SK-N-SH (cell line): ENCODE measurements around the gene PTPN14. TPM values are rescaled to one million over a fixed set of nuclear protein-coding genes. Genes with fewer than 3 reads are reported as not detected.
A peak's percentile ranks its signal among the peaks of the same experiment; 100 is the strongest.

ENCODE experiments used
- CTCF ChIA-PET: fragments of 300-600, 350-600 bp; formaldehyde crosslinking; extraction: SDS; loops from one replicate; lab custom pipeline; 2021; lab: Yijun Ruan, JAX
- POLR2A ChIA-PET: fragments of 350-600 bp; sonication (Branson Sonifier 250); formaldehyde crosslinking; extraction: SDS; loops from one replicate; lab custom pipeline; 2020; ENCODE audit warnings: antibody characterized with exemption, inconsistent platforms; lab: Yijun Ruan, JAX
- DNase-seq: peaks from one replicate; pipeline ENCODE4 v3.0.0; 2012
- H2AFZ ChIP-seq: fragments of 200-600 bp; sonication (generic); 2 replicates; pipeline ENCODE4 v1.8.1; 2016; ENCODE audit warnings: antibody characterized with exemption, mild to moderate bottlenecking, low read depth
- H3F3A ChIP-seq: fragments of 200-600 bp; sonication (generic); replicated peaks from 2 replicates; pipeline ENCODE3; 2016; ENCODE audit warnings: antibody characterized with exemption, mild to moderate bottlenecking; ENCODE audit not compliant: insufficient read depth
- H3K27ac ChIP-seq, 2 experiments: fragments of 200-500 bp in 1 of 2; fragments of 200-600 bp in 1 of 2; sonication (Bioruptor generic) in 1 of 2; sonication (generic), shearing (Covaris generic) in 1 of 2; 2 replicates each; pipeline versions ENCODE4 v1.5.1 to v1.6.1; 2014 to 2016; ENCODE audit warnings: low read depth in 2 of 2, inconsistent platforms in 1 of 2, low read length in 1 of 2, mild to moderate bottlenecking in 1 of 2, mixed read lengths in 1 of 2
- H3K27me3 ChIP-seq: fragments of 200-600 bp; sonication (generic), shearing (Covaris generic); 2 replicates; pipeline ENCODE4 v1.6.1; 2016; ENCODE audit warnings: mixed run types; ENCODE audit not compliant: insufficient read depth
- H3K36me3 ChIP-seq, 2 experiments: fragments of 200-500 bp in 1 of 2; fragments of 200-600 bp in 1 of 2; sonication (Bioruptor generic) in 1 of 2; sonication (generic) in 1 of 2; replicated peaks in 1 of 2; 2 replicates each; pipeline versions ENCODE3 to v1.5.1; 2014 to 2016; ENCODE audit warnings: low read length in 1 of 2, mild to moderate bottlenecking in 1 of 2; ENCODE audit not compliant: insufficient read depth in 2 of 2, control insufficient read depth in 1 of 2
- H3K4me1 ChIP-seq, 2 experiments: fragments of 200-500 bp in 1 of 2; fragments of 200-600 bp in 1 of 2; sonication (Bioruptor generic) in 1 of 2; sonication (generic), shearing (Covaris generic) in 1 of 2; 2 replicates each; pipeline versions ENCODE4 v1.5.1 to v1.6.1; 2014 to 2016; ENCODE audit warnings: low read depth in 1 of 2, low read length in 1 of 2, mixed run types in 1 of 2; ENCODE audit not compliant: insufficient read depth in 2 of 2, control insufficient read depth in 1 of 2
- H3K4me2 ChIP-seq: fragments of 200-600 bp; sonication (generic), shearing (Covaris generic); 2 replicates; pipeline ENCODE4 v1.6.1; 2017; ENCODE audit warnings: mixed run types
- H3K4me3 ChIP-seq, 2 experiments: fragments of 200-500 bp in 1 of 2; fragments of 200-600 bp in 1 of 2; sonication (Bioruptor generic) in 1 of 2; sonication (generic), shearing (Covaris generic) in 1 of 2; 2 replicates each; pipeline versions ENCODE4 v1.5.1 to v1.8.1; 2014 to 2016; ENCODE audit warnings: low read depth in 2 of 2, inconsistent platforms in 1 of 2, low read length in 1 of 2, mild to moderate bottlenecking in 1 of 2, mixed read lengths in 1 of 2, moderate library complexity in 1 of 2
- H3K79me2 ChIP-seq: fragments of 200-600 bp; sonication (generic); 2 replicates; pipeline ENCODE4 v1.8.1; 2017; ENCODE audit warnings: mild to moderate bottlenecking; ENCODE audit not compliant: insufficient read depth
- H3K9ac ChIP-seq: fragments of 200-600 bp; sonication (generic); 2 replicates; pipeline ENCODE4 v1.6.1; 2017; ENCODE audit warnings: mixed run types
- H3K9me2 ChIP-seq: fragments of 200-600 bp; sonication (generic); 2 replicates; pipeline ENCODE4 v1.6.1; 2017; ENCODE audit warnings: mixed run types
- H3K9me3 ChIP-seq: fragments of 200-600 bp; sonication (generic); 2 replicates; pipeline ENCODE4 v1.6.1; 2017; ENCODE audit warnings: mixed run types, mild to moderate bottlenecking, moderate library complexity
- H4K20me1 ChIP-seq: fragments of 200-600 bp; sonication (generic); 2 replicates; pipeline ENCODE4 v1.6.1; 2017; ENCODE audit warnings: mild to moderate bottlenecking, mixed run types; ENCODE audit not compliant: insufficient read depth
- CHD2 ChIP-seq: fragments of 150-350 bp; IDR thresholded peaks from 2 replicates; pipeline ENCODE4 v1.6.1; 2018; ENCODE audit warnings: low read length; ENCODE audit not compliant: partially characterized antibody
- EP300 ChIP-seq, 2 experiments: IDR thresholded peaks; 2 replicates each; pipeline versions ENCODE4 v1.4.0 to v1.6.1; 2012; ENCODE audit warnings: borderline replicate concordance in 1 of 2, low read depth in 1 of 2, low read length in 1 of 2
- FOSL2 ChIP-seq: IDR thresholded peaks from 2 replicates; pipeline ENCODE4 v1.4.0; 2012; ENCODE audit warnings: low read depth, mild to moderate bottlenecking, moderate library complexity, borderline replicate concordance
- FOXJ3 ChIP-seq: sonication (generic); formaldehyde crosslinking; IDR thresholded peaks from 2 replicates; pipeline ENCODE4 v1.5.1; 2020; ENCODE audit warnings: mild to moderate bottlenecking, missing genetic modification reagents
- GATA2 ChIP-seq: sonication (generic); formaldehyde crosslinking; IDR thresholded peaks from 2 replicates; pipeline ENCODE4 v1.5.0; 2020; ENCODE audit warnings: mild to moderate bottlenecking, missing genetic modification reagents
- NFIC ChIP-seq: IDR thresholded peaks from 2 replicates; pipeline ENCODE4 v1.4.0; 2012; ENCODE audit warnings: borderline replicate concordance
- NRF1 ChIP-seq: IDR thresholded peaks from 2 replicates; pipeline ENCODE4 v1.6.1; 2012; ENCODE audit warnings: low read depth, mild to moderate bottlenecking, low read length
- POLR2AphosphoS5 ChIP-seq: IDR thresholded peaks from 2 replicates; pipeline ENCODE4 v1.6.1; 2012; ENCODE audit warnings: low read depth, low read length
- RXRA ChIP-seq: IDR thresholded peaks from 2 replicates; pipeline ENCODE4 v1.4.0; 2012; ENCODE audit warnings: low read depth, mild to moderate bottlenecking, borderline replicate concordance
- TAF1 ChIP-seq: IDR thresholded peaks from 2 replicates; pipeline ENCODE4 v1.6.1; 2012; ENCODE audit warnings: low read depth, mild to moderate bottlenecking, low read length, moderate library complexity, borderline replicate concordance
- TCF12 ChIP-seq: IDR thresholded peaks from 2 replicates; pipeline ENCODE4 v1.4.0; 2012
- YY1 ChIP-seq: IDR thresholded peaks from 2 replicates; pipeline ENCODE4 v1.4.0; 2012; ENCODE audit warnings: low read depth, mild to moderate bottlenecking
- WGBS: methylation state at CpG from one replicate; pipeline ENCODE4 v1.1.6; 2017; ENCODE audit warnings: low lambda C conversion rate; 5-methylcytosine and 5-hydroxymethylcytosine counted together
- polyA plus RNA-seq, 3 experiments: library from polyadenylated mRNA; depleted of rRNA; stranded (reverse); fragments of >200 nt; gene quantifications; 2 replicates each; pipeline ENCODE4 v1.2.3, GENCODE V29; 2012
- TF ChIP-seq, protein P1 (sequence below): fragments of 150-350 bp; IDR thresholded peaks from 2 replicates; pipeline ENCODE4 v1.6.1; 2017; ENCODE audit warnings: antibody characterized with exemption, low read length, low read depth, borderline replicate concordance
- TF ChIP-seq, protein P2 (sequence below): IDR thresholded peaks from 2 replicates; pipeline ENCODE4 v1.6.1; 2012; ENCODE audit warnings: mild to moderate bottlenecking, low read depth, low read length, moderate library complexity
- TF ChIP-seq, protein P3 (sequence below): IDR thresholded peaks from 2 replicates; pipeline ENCODE4; 2012
- TF ChIP-seq, protein P4 (sequence below): IDR thresholded peaks from 2 replicates; pipeline ENCODE4 v1.4.0; 2012; ENCODE audit warnings: low read depth, borderline replicate concordance

The PTPN14 gene
- polyA plus RNA-seq, 1 of the 3 experiments (the other 2 are of a cell fraction) = 12.8 TPM

DNA sequence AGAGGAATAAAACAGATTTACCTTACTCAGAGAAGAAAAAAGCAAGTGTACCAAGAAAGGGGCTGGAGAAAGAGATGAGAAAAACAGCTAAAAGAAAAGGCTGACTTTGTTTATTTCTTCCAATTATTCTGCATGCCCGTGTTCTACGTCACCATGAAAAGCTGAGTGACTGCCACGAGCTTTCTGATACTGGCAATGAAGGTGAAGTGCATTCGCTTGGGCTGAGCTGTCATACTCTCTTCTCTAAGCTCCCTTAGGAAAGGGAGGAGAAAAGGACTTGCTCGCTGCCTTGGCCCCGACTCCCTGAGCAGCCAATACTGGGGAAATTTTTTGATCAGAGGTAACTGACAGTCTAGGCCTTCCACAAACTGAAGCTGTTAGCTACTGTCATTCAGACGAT lies 165.1 kb downstream of the PTPN14 start:
- 91% methylated on average over 7 of the region's 7 CpGs for WGBS
- Histone ChIP-seq H3K4me1 (no peaks in the 10 kb centered on the region; a peak in 2 of 4 replicates), H3K4me2 (no peak overlapping the region)
- CTCF ChIA-PET = interaction anchor here (1.2 kb wide), 1 partner anchor 10 kb away, joined by 3 read pairs; no protein-coding TSS in a partner anchor
- no peak for DNase-seq
- no peak for TF ChIP-seq CHD2
- TF ChIP-seq, all 33 proteins: peak for 0
- Histone ChIP-seq H3K36me3 (peaks cover 50 to 85% of the 10 kb centered on the region in 2 experiments), H3K27me3 (no peaks in the 10 kb centered on the region), H3F3A (peaks cover 12% of the 10 kb centered on the region), H3K79me2 (peaks cover 38% of the 10 kb centered on the region; the same call in 1 of the 2 replicates), H3K4me3 (no peak overlapping the region), H3K9ac (no peak overlapping the region), H4K20me1 (no peaks in the 10 kb centered on the region), H2AFZ (no peak overlapping the region), H3K9me2 (no peaks in the 10 kb centered on the region), H3K9me3 (no peaks in the 10 kb centered on the region), H3K27ac (peak overlapping the region; percentile 12 to 51; a peak in 2 of 4 replicates)
- POLR2A ChIA-PET = no interaction called here

DNA sequence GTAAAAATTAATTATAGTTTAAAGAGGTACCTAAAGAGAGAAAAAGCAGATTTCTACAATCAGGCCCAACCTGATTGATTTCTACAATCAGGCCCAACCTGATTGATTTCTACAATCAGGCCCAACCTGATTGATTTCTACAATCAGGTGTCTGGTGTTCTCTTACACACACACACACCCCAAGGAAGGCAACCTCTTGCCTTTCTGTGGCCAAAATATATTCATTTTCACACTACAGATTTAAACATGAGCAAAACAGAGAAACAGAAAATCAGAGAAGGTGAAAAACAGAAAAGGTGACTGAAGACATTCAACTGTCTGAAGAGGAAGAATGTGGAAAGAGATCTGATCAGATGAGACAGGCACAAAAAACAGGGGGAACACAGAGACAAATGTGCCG lies 166.0 kb downstream of the PTPN14 start:
- no peaks in the 10 kb centered on the region for H3K27me3 ChIP-seq
- H3K4me2 ChIP-seq = no peak overlapping the region
- ChIA-PET CTCF (no interaction called here), POLR2A (no interaction called here)
- peaks cover 6% of the 10 kb centered on the region for H3F3A ChIP-seq
- peaks cover 45% of the 10 kb centered on the region for H3K79me2 ChIP-seq
- no peaks in the 10 kb centered on the region for H4K20me1 ChIP-seq
- no peak overlapping the region for H2AFZ ChIP-seq
- 96% methylated on average over 1 of the region's 1 CpG for WGBS
- H3K9me3 ChIP-seq = no peaks in the 10 kb centered on the region
- H3K36me3 ChIP-seq = peaks cover 51 to 85% of the 10 kb centered on the region in 2 experiments
- TF ChIP-seq, protein P1, sequence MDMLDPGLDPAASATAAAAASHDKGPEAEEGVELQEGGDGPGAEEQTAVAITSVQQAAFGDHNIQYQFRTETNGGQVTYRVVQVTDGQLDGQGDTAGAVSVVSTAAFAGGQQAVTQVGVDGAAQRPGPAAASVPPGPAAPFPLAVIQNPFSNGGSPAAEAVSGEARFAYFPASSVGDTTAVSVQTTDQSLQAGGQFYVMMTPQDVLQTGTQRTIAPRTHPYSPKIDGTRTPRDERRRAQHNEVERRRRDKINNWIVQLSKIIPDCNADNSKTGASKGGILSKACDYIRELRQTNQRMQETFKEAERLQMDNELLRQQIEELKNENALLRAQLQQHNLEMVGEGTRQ = no peak
- no peak for TF ChIP-seq FOXJ3
- no peak for TF ChIP-seq YY1
- TF ChIP-seq, protein P2, sequence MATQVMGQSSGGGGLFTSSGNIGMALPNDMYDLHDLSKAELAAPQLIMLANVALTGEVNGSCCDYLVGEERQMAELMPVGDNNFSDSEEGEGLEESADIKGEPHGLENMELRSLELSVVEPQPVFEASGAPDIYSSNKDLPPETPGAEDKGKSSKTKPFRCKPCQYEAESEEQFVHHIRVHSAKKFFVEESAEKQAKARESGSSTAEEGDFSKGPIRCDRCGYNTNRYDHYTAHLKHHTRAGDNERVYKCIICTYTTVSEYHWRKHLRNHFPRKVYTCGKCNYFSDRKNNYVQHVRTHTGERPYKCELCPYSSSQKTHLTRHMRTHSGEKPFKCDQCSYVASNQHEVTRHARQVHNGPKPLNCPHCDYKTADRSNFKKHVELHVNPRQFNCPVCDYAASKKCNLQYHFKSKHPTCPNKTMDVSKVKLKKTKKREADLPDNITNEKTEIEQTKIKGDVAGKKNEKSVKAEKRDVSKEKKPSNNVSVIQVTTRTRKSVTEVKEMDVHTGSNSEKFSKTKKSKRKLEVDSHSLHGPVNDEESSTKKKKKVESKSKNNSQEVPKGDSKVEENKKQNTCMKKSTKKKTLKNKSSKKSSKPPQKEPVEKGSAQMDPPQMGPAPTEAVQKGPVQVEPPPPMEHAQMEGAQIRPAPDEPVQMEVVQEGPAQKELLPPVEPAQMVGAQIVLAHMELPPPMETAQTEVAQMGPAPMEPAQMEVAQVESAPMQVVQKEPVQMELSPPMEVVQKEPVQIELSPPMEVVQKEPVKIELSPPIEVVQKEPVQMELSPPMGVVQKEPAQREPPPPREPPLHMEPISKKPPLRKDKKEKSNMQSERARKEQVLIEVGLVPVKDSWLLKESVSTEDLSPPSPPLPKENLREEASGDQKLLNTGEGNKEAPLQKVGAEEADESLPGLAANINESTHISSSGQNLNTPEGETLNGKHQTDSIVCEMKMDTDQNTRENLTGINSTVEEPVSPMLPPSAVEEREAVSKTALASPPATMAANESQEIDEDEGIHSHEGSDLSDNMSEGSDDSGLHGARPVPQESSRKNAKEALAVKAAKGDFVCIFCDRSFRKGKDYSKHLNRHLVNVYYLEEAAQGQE = no peak
- no peak for TF ChIP-seq TCF12
- no peak for TF ChIP-seq RXRA
- no peak for TF ChIP-seq EP300 (IDR thresholded peaks at IDR 0.05; ENCODE audit: borderline replicate concordance in 1 of 2, low read depth in 1 of 2, low read length in 1 of 2)
- TF ChIP-seq POLR2AphosphoS5 = no peak
- TF ChIP-seq, protein P3, sequence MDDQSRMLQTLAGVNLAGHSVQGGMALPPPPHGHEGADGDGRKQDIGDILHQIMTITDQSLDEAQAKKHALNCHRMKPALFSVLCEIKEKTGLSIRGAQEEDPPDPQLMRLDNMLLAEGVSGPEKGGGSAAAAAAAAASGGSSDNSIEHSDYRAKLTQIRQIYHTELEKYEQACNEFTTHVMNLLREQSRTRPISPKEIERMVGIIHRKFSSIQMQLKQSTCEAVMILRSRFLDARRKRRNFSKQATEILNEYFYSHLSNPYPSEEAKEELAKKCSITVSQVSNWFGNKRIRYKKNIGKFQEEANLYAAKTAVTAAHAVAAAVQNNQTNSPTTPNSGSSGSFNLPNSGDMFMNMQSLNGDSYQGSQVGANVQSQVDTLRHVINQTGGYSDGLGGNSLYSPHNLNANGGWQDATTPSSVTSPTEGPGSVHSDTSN = no peak
- TF ChIP-seq NRF1 = no peak
- TF ChIP-seq GATA2 (CRISPR knock-in tag) = no peak
- TF ChIP-seq, protein P4, sequence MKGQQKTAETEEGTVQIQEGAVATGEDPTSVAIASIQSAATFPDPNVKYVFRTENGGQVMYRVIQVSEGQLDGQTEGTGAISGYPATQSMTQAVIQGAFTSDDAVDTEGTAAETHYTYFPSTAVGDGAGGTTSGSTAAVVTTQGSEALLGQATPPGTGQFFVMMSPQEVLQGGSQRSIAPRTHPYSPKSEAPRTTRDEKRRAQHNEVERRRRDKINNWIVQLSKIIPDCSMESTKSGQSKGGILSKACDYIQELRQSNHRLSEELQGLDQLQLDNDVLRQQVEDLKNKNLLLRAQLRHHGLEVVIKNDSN = no peak
- no peak for TF ChIP-seq NFIC
- TF ChIP-seq FOSL2 = no peak
- TF ChIP-seq TAF1 = no peak
- DNase-seq = no peak
- no peak overlapping the region for H3K27ac ChIP-seq
- no peak overlapping the region for H3K9ac ChIP-seq
- H3K4me3 ChIP-seq = no peak overlapping the region
- H3K4me1 ChIP-seq = no peaks in the 10 kb centered on the region; a peak in 2 of 4 replicates
- H3K9me2 ChIP-seq = no peaks in the 10 kb centered on the region
